HG03354 (cell line): ENCODE measurements around the gene TMEM259.

Experiments
- ATAC-seq: cut with Tn5 transposase; IDR thresholded peaks from one replicate; pipeline ENCODE4 v1.9.1; 2021; ENCODE audit warnings: mild to moderate bottlenecking; ENCODE audit not compliant: unreplicated experiment, poor library complexity, severe bottlenecking

The TMEM259 gene

DNA sequence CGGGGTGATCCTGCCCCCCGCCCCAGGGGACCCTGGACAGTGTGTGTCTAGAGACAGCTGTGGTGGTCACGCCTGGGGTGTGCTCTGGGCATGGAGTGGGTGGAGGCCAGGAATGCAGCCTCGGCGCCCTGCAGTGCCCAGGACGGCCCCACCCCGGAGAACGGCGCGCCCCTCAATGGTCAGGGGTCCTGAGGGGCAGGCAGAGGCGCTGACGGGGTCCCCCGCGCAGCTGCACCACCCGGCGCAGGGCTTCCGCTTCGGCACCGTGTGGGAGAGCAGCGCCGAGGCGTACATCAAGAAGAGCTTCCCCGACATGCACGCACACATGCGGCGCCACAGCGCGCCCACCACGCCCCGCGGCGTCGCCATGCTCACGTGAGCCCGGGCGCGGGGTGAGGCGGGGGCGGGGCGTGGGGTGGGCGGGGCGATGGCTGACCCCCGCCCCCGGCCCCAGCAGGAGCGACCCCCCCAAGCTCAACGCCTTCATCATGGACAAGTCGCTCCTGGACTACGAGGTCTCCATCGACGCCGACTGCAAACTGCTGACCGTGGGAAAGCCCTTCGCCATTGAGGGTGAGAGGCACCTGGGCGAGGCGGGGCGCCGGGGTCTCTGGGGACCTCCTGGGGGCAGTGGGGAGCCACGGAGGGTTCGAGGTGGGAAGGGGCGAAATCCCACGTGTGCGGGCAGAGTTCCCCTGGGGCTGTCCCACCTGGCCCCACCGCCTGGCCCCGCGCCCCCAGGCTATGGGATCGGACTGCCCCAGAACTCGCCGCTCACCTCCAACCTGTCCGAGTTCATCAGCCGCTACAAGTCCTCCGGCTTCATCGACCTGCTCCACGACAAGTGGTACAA lies 13.3 kb downstream of the TMEM259 start:
- no peak for ATAC-seq

DNA sequence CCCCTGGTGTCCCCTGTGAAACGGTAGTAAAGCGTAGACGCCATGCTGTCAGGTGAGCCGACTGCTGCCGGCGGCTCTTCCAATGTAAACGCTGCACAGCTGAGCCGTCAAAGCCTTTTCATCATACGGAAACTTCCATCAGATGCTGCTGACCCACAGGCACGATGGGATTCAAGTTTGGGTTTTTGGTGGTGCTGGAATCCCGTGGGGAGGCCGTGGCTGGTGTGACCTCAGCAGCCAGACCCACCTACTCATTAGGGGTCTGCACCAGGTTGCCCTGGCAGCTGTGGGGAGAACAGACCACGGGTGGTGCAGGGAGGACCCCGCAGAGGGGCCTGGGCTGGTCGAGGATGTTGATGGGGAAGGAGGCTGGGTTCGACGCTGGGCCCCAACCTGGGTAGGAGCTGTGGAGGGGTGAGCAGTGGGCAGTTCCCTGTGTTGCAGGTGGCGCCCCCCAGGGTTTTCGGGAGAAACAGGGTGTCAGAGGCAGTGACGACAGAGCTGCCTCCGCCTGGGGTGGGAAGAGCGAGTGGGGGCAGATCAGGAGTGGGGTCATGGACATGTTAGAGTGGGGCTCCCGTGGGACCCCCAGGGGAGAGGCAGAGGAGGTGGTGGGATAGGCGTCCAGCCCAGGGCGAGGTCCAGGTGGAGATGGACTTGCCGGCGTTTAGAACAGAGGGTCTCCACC lies 14.1 kb downstream of the TMEM259 start:
- no peak for ATAC-seq

DNA sequence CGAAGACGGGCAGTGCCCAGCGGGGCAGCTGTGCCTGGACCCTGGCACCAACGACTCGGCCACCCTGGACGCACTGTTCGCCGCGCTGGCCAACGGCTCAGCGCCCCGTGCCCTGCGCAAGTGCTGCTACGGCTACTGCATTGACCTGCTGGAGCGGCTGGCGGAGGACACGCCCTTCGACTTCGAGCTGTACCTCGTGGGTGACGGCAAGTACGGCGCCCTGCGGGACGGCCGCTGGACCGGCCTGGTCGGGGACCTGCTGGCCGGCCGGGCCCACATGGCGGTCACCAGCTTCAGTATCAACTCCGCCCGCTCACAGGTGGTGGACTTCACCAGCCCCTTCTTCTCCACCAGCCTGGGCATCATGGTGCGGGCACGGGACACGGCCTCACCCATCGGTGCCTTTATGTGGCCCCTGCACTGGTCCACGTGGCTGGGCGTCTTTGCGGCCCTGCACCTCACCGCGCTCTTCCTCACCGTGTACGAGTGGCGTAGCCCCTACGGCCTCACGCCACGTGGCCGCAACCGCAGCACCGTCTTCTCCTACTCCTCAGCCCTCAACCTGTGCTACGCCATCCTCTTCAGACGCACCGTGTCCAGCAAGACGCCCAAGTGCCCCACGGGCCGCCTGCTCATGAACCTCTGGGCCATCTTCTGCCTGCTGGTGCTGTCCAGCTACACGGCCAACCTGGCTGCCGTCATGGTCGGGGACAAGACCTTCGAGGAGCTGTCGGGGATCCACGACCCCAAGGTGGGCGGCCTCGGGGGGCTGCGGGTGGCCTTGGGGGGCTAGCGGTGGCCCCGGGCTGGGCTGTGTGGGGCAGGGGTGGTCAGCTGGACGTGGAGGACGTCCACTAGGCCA lies 15.9 kb downstream of the TMEM259 start:
- no peak for ATAC-seq

DNA sequence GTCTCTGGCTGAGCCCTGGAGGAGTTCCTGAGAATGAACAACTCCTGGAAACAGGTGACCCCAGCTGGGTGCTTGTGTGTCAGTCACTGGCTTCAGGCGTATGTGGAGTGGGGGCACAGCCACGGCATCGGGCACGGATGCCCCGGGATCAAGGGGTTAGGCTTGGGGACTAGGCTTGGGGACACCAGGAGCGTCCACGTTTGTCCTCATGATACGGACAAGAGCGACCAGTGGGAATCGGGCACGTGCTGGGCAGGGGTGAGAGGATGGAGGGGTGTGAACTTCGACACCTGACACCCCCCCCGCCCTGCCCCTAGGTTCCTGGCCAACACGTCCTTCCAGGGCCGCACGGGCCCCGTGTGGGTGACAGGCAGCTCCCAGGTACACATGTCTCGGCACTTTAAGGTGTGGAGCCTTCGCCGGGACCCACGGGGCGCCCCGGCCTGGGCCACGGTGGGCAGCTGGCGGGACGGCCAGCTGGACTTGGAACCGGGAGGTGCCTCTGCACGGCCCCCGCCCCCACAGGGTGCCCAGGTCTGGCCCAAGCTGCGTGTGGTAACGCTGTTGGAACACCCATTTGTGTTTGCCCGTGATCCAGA lies 16.6 kb downstream of the TMEM259 start:
- ATAC-seq = no peak

DNA sequence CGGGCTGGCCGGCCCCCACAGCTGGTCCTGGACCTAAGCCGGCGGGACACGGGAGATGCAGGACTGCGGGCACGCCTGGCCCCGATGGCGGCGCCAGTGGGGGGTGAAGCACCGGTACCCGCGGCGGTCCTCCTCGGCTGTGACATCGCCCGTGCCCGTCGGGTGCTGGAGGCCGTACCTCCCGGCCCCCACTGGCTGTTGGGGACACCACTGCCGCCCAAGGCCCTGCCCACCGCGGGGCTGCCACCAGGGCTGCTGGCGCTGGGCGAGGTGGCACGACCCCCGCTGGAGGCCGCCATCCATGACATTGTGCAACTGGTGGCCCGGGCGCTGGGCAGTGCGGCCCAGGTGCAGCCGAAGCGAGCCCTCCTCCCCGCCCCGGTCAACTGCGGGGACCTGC lies 17.6 kb downstream of the TMEM259 start:
- no peak for ATAC-seq

DNA sequence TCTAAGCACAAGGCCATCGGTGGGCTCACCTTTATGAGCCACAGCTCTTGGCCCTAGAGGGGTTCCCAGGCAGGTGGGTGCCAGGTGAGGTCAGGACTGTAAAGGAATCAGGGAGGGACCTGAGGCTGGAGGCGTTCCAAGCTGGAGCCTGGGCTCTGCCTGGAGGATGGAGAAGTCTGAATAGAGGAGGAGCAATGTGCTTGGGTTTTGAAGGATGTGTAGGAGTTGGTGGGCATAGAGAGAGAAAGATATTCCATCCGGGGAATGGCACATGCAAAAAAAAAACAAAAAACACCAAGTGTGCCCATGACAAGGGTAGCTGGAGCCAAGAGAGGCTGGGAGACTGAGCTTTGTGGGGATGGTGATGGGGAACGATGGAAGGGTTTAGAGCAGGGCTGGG lies 18.3 kb downstream of the TMEM259 start:
- no peak for ATAC-seq

DNA sequence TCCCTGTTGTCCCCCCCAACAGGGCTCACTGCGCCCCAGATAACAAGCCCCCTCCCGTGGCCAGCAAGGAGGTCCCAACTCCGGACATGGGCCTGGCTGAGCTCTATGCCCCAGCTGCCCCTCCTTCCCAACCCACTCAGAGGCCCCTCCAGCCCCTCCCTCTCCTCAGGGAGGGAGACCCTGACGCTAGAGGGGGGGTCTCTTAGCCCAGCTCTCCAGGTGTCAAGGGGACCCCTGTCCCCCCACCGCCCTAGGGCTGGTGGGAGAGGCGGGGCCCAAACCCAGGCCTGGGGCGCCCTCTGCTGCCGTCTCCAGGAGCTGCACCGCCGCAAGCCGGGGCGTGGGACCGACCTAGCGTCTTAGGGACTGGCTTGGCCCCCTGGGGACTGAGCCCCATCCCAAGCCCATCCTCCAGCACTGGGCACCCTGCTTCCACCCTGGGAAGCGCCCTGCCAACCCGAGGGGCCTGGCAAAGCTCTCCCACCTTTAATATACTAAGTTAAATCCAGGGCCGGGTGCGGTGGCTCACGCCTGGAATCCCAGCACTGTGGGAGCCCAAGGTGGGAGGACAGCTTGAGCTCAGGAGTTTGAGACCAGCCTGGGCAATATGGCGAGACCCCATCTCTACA lies 19.3 kb downstream of the TMEM259 start:
- ATAC-seq = no peak

DNA sequence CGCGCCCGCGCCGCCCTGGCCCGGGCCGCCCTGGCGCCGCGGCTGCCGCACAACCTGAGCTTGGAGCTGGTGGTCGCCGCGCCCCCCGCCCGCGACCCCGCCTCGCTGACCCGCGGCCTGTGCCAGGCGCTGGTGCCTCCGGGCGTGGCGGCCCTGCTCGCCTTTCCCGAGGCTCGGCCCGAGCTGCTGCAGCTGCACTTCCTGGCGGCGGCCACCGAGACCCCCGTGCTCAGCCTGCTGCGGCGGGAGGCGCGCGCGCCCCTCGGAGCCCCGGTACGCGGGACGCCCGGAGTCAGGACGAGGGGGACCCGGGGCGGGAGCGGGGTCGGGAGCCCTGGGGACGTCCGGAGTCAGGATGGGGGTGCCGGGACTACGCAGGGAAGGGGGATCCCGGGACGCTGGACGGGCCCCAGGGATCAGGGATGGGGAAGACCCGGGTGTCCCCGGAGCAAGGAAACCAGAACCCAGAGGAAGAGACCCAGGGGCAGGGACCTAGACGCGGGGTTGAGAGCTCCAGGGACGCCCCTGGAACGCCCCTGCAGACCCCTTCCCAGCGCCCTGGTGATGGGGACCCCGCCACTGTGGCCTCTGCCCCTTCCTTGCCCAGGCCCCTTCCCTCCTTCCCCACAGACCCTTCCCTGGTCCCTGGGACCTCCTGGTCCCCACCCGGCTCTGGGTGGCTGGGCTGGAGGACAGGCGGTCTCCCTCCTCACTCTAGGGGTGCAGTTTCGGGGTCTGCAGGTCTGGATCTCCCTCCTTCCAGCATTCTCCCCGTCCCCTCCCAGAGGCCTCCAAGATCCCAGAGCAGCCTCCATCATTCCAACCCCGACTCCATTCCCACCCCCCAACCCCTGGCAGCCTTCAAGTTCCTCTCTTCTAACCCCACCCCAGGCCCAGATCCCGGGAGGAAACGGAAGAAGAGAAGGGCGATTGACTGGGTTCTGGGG lies 20.1 kb downstream of the TMEM259 start:
- ATAC-seq = no peak

DNA sequence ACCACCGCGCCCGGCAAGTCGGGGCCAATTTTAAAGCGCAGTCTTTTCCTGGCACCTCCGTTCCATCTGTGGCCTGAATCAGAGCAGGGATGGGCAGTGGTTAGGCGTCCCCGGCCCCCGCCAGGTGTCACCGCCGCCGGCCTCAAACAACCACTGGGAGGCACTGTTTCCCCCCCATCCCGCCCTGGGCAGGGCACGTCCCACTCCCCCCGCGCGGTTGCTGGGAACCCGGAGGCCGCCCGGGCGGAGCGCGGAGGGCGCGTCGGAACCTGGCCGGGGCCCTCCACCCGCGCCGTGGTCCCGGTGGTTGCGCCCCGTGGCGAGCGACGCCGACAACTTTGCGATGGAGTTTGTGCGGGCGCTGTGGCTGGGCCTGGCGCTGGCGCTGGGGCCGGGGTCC lies 20.8 kb downstream of the TMEM259 start, which contains the start of gene GRIN3B:
Gene GRIN3B (plus strand): TSS at position 325 of the 400 bp plus-strand sequence. CDS start 19 bp downstream, at position 344.
- ATAC-seq = no peak

DNA sequence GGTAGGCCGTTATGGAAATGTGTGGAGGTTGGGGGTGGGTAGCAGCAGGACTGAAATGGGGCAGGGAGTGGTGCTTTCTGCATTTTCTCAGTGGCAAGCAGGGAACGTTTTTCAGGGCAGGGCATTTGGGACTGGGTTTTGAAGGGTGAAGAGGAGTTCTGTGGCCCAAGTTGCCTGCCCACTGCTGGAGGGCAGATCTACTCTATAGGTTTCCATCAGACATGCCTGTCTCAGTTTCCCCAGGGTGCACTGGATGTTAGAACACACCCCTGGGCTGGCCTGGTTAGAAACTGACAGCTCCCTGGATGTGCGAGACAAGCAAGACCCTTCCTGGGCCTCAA lies 21.6 kb downstream of the TMEM259 start:
- ATAC-seq = no peak

DNA sequence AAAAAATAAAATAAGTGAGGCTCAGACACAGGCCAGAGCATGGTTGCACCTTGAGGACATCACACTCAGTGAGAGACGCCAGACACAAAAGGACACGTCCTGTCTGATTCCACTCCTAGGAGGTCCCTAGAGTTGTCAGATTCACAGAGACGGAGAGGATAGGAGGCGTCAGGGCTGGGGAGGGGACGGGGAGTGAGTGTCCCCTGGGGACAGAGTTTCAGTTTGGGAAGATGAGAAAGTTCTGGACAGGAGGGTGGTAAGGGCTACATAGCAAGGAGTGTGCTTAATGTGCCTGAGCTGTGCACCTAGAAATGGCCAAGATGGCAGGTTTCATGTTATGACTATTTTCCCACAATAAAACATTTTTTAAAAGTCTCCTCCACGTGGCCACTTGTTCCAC lies 22.9 kb downstream of the TMEM259 start:
- no peak for ATAC-seq

DNA sequence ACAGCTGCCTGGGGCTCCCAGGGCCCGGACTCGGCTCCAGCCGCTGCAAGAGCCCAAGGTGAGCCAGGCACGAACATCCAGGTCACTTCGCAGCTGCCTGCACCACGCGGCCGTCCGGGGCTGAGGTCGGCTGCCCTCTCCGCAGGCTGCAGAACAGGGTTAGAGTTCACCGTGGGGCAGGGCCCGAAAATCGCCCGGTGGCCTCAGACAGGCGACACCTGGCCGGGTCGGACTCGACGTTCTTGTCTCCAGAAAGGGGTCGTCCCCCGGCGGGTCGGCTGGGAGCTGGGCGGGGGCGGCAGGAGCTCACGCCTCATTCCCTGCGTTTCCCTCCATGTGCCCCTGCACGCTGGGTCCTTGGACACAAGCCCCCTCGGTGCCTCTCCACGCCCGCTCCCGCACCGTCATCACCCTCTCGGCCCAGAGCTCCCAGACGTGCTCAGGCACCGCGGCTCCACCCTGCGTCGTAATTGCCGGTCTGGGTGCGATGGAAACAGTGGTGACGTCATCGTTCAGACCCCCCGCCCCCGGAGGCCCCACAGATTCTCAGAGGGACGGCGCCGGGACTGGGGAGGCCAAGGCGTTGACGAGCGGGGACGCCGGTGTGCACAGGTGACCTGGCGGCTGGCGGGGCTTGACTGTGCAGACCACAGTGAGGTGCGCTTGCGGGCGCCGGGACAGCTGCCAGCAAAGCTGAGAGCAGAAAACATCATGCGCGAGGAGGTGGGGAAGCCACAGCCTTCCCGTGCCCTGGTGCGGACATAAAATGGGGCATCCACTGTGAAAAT lies 24.7 kb downstream of the TMEM259 start:
- ATAC-seq = no peak

DNA sequence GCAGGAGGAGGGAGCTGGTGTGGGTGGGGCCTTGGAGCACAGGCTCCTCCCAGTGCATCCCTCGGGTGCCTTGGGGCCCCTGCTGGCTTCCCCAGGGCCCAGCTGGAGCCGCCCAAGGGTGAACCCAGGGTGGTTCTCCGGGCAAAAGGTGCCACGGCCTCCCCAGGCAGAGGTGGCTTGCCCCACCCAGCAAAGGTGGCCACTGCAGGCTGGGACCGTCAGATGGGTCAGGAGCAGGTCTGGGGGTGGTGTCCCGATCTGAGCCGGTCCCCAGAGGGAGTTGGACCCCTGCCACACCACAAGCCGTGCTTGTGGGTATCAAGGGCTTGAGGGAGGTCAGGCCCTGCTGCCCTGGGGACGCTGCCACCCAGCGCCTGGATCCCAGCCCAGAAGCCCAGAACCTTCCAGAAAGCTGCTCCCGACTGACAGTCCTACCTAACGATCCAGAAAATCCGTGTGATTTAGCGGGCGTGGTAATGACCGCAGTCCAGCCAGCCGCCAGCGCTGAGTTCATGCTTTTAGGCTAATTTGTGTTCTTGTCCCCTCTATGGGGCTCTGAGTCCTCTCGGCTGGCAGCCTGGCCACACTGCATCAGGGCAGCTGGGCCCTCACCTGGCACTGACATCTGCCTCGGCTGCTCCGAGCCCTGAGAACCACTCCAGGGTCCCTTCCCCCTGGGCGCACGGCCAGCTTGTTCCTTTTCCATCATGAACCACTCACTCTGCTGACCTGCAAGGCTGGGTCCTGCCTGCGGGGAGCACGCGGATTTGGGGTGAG lies 25.7 kb downstream of the TMEM259 start:
- no peak for ATAC-seq

DNA sequence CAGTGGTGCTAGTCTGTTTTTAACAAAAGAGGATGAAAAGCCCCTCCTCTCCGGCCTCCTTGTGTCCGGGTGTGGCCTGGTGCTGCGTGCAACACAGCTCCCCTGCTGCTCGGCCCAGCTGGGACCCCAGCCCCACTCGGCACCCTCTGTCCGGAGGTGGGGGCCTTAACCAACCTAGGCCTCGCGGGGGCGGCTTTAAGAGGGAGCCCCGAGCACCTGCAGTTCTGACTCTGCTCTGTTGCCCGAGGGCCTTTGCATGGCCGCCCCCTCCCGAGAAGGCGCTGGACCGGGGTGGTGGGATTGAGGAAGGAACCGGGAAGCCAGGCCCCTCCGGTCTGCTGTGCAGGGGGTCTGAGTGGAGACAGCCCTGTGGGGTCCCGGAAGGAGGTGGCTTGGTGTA lies 26.4 kb downstream of the TMEM259 start:
- ATAC-seq = no peak

DNA sequence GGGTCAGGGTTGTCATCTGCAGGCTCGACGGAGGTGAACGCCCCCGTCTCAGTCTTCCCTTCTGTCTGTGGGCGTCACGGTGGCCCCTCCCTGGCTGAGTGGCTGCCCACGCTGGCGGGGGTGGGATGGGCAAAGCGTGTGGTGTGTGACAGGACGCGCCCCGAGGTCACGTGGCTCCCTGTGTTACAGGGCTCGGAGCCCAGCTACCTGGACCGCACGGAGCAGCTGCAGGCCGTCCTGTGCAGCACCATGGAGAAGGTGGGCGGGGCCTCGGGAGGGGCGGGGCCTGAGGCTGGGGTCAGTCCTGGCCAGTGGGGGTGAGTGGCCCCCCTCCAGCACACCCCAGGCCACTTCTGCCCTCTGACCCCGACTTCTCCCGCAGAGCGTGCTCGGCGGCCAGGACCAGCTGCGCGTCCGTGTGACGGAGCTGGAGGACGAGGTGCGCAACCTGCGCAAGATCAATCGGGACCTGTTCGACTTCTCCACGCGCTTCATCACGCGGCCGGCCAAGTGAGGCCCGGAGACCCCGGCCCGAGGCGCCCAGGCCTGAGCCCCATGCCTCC lies 27.0 kb downstream of the TMEM259 start:
- no peak for ATAC-seq

DNA sequence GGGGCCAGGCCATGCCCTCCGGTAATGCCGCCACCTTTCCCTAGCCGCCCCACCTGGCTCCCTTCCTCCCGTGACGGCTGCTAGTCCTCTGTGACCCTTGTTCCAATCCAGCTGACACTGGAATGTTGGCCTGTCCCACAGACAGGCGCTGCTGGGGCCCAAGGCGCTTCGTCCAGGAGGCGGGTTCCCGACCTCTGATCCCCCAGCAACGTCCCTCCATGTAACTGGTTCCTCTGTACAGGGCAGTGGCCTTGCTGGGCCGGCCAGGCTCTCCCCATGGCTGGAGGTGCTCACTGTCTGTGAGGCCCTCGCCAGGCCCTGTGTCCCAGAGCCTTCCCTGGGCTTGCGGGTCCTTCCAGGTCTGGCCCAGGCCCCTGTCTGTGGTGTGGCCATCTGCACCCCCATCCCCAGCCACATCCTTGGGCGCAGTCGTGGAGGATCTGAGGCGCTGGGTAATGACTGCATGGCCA lies 27.5 kb downstream of the TMEM259 start:
- no peak for ATAC-seq

DNA sequence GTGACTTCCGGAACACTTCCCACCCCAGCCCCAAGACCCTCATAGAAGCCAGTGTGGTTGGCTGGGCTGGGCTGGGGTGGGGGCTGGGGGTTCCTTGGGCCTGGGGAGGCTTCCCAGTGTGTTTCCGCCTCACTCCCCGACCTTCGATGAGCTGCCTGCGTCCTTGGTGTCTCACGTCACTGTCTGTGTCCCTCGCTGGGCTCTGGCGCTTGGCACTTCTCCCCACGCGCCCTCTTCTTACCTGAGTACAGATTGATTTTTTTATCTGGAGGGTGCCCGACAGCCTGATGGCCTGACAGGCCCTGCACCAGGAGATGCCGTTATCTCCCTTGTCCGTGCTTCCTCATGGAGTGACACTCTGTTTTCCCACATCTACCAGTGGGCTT lies 28.3 kb downstream of the TMEM259 start:
- no peak for ATAC-seq
